Renal cortical epithelial cell (primary cell): Measurements from ENCODE around the gene ZNF230. TPM values are rescaled to one million over a fixed set of nuclear protein-coding genes. Genes with fewer than 3 reads are reported as not detected.

ENCODE experiments used
- DNase-seq: peaks from one replicate; pipeline ENCODE4 v3.0.0-alpha.2; 2011; ENCODE audit warnings: low read depth
- total RNA-seq: library from RNA; depleted of rRNA; stranded (reverse); fragments of >200 nt; gene quantifications from 2 replicates; pipeline ENCODE4 v1.2.3, GENCODE V29; 2014

Gene ZNF230
- total RNA-seq, 1 donor from 2014 or later = 5.0 TPM

DNA sequence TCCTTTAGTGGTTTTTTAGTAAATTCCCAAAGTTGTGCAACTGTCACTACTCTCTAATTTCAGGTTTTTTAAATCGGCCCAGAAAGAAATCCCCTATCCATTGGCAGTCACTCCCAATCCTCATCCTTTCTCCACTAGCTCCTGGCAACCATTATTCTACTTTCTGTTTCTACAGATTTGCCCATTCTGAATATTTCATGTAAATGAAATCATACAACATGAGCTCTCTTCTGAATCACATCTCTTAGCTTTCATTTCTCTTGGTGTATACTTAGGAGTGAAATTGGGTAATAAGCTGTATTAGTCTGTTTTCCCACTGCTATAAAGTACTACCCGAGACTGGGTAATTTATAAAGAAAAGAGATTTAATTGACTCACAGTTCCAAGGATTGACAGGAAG lies 39.4 kb downstream of the ZNF230 start:
- DNase-seq = no peak

DNA sequence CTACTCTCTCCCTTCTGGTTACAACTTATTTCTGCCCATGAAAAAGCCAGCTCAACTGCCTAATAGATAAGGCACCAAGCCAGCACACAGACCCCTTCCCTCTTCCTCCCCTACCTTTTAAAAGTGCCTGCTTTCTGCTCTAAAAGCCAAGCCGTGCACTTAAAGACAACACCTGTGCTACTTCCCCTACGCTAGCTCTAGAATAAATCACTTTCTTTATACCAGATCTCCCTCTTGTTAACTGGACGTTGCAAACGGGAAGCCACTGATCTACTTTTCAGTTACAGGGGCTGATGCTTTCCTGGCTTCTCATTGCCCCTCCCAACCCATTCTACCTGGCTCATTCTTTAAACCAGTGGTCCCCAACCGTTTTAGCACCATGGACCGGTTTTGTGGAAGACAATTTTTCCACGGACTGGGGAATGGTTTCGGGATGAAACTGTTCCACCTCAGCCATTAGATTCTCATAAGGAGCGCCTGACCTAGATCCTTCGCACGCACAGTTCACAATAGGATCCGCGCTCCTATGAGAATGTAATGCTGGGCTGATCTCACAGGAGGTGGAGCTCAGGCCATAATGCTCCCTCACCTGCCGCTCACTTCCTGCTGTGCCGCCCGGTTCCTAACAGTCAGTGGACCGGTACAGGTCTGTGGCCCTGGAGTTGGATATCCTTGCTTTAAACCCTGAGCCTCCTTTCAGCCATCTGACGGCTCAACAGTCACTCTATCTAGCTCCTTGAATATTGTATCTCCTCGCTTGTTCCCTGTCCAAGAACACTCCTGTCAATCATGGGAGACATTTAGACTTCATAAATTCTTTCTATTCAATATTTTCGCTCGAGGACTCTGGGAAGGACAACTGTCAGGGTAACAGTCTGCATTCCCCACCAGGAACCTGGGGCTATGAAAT lies 48.2 kb downstream of the ZNF230 start:
- DNase-seq = peak; percentile 12

DNA sequence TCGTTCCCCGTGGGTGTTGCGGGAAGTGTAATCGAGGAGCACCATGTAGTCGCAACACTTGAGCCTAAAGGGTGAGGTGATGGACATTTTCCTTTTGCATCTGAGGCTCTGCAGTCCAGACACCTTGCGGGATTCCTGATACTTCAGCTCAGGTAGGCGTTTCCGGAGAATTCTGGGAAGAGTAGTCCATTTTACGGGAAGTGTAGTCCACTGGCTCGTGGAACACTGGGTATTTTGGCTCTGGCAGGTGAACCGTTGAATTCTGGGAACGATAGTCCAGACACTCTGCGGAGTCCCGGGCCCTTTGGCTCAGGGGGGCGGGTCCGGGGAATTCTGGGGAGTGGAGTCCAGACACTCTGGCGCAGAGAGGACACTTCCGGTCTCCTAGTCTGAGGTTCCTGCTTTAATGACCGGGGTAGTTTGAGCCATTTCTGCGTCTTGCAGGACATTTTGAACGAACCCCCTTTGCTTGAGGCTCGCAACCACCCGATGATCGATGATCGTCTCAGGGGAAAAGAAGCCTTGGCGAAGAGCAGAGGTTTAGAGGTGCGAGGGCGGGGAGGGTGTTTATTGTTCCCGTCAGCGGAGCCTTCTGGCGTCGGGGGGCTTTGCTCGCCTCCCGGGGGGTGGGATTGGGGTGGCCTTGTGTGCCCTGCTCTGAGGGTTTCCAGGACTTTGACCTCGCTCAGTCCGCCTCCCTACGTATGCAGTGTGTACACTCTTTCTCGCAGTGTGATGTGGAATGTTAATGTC lies 49.1 kb downstream of the ZNF230 start, which contains the start of gene ZNF223:
Gene ZNF223 (plus strand): TSS at position 387 of the 753 bp plus-strand sequence. CDS start 3,141 bp downstream, outside the sequence.
- peak; percentile 94 for DNase-seq

DNA sequence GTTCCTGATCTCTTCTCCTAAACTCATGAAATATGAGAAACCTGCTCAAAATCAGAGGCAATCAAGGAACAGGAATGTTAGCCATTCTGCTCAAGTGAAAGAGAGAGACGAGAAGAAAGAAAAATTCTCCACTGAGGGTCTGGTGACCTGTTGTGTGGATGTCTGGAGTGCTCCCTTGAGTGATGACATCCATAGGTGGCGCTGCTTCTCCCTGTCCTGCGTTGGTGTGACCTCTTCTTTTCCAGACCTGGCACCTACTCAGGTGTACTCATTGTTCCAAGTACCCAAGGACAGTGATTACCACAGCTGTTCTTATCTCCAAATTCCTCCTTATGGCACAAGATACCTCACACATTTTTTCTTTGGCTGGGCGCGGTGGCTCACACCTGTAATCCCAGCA lies 53.1 kb downstream of the ZNF230 start:
- no peak for DNase-seq

DNA sequence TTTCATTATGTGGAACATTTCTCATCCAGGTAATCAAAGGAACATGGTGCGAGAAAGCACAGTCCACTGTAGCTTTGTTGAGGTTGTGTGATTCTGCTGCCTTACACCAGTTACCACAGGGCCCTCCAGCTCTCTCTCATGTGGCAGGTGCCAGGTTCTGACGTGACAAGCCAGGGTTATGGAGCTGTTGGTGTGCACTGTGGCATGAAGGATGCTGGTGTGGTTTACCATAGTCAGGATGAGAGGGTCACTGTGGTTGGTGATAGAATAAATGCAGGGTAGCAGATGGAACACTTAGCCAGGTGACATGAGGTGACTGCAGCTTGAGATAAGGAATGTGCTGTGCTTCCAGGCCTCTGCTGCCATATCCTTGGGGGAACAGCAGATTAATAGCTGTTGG lies 56.5 kb downstream of the ZNF230 start:
- no peak for DNase-seq

DNA sequence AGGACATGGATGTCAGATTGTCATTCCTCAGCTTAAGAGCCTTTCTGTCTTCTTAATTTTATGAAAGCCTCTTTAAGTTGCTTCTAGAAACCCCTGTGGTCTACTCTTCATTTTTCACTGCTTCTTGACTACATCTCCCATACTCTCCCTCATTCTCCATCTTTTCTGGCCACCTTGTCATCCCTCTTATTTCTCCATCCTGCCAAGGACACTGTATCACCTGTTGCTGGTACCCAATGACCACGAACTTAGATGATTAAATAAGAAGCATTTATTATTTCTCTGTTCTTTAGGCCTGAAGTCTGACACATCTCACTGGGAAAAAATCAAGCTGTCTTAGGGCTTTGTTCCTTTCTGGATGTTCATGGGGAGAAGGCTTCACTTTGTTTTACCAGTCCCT lies 58.3 kb downstream of the ZNF230 start:
- DNase-seq = no peak

Other genes with a start within 250 kb of the ZNF230 start
- 3.8 and 9.9 TPM in 2 replicates for gene SMG9, start 248.0 kb upstream of the ZNF230 start, total RNA-seq
- gene KCNN4, start 222.0 kb upstream of the ZNF230 start, total RNA-seq = 0.85 and 8.5 TPM in 2 replicates
- 0.35 TPM in 2 replicates for gene LYPD5, start 200.5 kb upstream of the ZNF230 start, total RNA-seq
- 5.4 and 20.7 TPM in 2 replicates for gene ZNF283, start 175.6 kb upstream of the ZNF230 start, total RNA-seq
- 2.6 and 6.0 TPM in 2 replicates for gene ZNF404, start 119.0 kb upstream of the ZNF230 start, total RNA-seq
- 12.3 and 24.2 TPM in 2 replicates for gene ZNF45, start 67.7 kb upstream of the ZNF230 start, total RNA-seq
- gene ZNF221, start 51.7 kb upstream of the ZNF230 start, total RNA-seq = 4.0 and 13.7 TPM in 2 replicates
- 7.6 and 11.9 TPM in 2 replicates for gene ZNF155, start 18.8 kb upstream of the ZNF230 start, total RNA-seq
- 4.5 and 5.9 TPM in 2 replicates for gene ZNF222, start 22.4 kb downstream of the ZNF230 start, total RNA-seq
- 8.5 and 9.4 TPM in 2 replicates for gene ZNF223, start 49.1 kb downstream of the ZNF230 start, total RNA-seq
- gene ZNF284, start 69.2 kb downstream of the ZNF230 start, total RNA-seq = 2.1 and 4.4 TPM in 2 replicates
- gene ZNF224, start 91.4 kb downstream of the ZNF230 start, total RNA-seq = 19.1 and 41.5 TPM in 2 replicates
- 3.5 and 9.2 TPM in 2 replicates for gene ZNF225, start 110.4 kb downstream of the ZNF230 start, total RNA-seq
- 6.1 and 16.4 TPM in 2 replicates for gene ZNF234, start 138.6 kb downstream of the ZNF230 start, total RNA-seq
- gene ZNF226, start 162.1 kb downstream of the ZNF230 start, total RNA-seq = 13.2 and 25.1 TPM in 2 replicates
- gene ZNF227, start 209.6 kb downstream of the ZNF230 start, total RNA-seq = 17.9 and 24.7 TPM in 2 replicates